Neuron (in vitro differentiated cells): Measurements from ENCODE around the gene ABCA4.

Source experiments
- H2AFZ ChIP-seq: one replicate; pipeline ENCODE4 v1.6.1; 2013; ENCODE audit warnings: low read depth, mild to moderate bottlenecking, inconsistent platforms, low read length, moderate library complexity
- H3K27me3 ChIP-seq: one replicate; pipeline ENCODE4 v1.6.1; 2013; ENCODE audit warnings: low read length; ENCODE audit not compliant: insufficient read depth
- H3K36me3 ChIP-seq: one replicate; pipeline ENCODE4 v1.6.1; 2013; ENCODE audit warnings: low read length; ENCODE audit not compliant: insufficient read depth
- H3K4me1 ChIP-seq: one replicate; pipeline ENCODE4 v1.6.1; 2013; ENCODE audit warnings: low read length; ENCODE audit not compliant: insufficient read depth
- H3K4me3 ChIP-seq: 2 replicates; pipeline ENCODE4 v1.5.1; 2013; ENCODE audit warnings: mild to moderate bottlenecking, low read length, moderate library complexity
- H3K9me3 ChIP-seq: one replicate; pipeline ENCODE4 v1.6.1; 2013; ENCODE audit warnings: low read length

The ABCA4 gene

DNA sequence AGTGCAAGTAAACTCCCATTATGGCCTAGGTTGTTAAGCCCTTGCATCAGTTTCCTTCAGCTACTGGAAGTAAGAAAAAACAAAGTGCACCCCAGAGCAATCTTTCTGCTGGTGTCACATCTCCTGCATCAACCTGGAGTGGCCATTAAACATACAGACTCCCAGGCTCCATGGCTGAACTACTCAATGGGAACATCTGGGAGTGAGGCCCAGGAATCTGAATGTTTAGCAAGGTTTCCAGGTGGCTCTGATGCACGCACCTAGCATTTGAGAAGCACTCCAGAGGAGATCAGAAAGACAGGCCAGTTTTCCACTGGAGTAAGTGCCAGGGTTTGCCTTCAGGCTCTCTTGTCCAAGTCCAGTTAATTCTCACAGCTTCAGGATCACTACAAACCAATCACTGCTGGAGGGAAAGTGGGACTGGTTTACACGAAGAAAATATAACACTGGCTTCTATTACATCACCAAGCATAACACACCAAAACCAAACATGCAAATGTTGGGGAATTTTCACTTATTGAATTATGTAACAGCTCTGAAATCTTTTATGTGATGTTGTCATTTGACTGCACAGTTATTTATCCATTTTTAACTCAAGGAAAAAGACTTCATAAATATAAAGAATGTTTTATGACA lies 22.3 kb upstream of the ABCA4 start:
- no peak overlapping the region for H3K4me3 ChIP-seq
- H3K9me3 ChIP-seq = no peaks in the 10 kb centered on the region
- H3K27me3 ChIP-seq = no peaks in the 10 kb centered on the region
- no peaks in the 10 kb centered on the region for H3K36me3 ChIP-seq
- H3K4me1 ChIP-seq = no peaks in the 10 kb centered on the region
- no peak overlapping the region for H2AFZ ChIP-seq

DNA sequence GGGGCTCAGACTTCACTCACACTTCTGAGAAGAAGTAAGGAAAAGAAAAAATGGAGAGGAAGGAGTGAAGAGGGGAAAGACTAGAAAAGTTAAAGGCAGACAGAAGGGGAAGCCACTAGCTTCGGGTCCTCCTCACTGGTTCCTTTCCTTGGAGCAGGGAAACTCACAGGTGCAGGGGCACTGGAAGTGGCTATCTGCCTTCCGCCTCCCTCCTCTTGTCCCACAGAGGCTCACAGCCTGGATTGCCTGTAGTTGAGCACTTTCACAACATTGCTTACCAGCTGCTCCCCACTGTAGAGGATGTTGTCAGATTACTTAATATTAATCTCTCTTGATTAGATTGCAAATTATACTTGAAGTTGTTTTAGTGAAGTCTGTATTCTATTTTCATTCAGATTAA lies 21.6 kb upstream of the ABCA4 start:
- H3K4me1 ChIP-seq = no peaks in the 10 kb centered on the region
- H3K27me3 ChIP-seq = no peaks in the 10 kb centered on the region
- no peak overlapping the region for H2AFZ ChIP-seq
- H3K4me3 ChIP-seq = no peak overlapping the region
- no peaks in the 10 kb centered on the region for H3K9me3 ChIP-seq
- H3K36me3 ChIP-seq = no peaks in the 10 kb centered on the region

DNA sequence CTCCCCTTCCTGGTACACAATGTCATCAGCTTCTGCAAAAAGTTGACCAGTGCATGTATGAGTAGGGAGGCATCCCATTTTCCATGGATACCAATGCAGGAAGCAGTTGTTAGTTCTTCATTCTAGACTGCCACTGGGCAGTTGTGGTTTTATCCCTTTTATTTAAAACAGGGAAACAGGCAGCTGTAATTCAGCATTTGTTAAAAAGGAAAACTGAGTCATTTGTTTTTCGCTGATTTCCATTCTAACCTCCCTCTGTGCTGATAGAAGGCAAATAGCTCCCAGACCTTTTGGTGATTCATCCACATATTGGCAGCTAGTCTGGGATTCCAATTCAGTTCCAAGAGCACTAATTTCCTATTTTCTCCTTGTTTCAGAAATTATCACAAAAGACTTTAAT lies 21.1 kb upstream of the ABCA4 start:
- H3K4me1 ChIP-seq = no peaks in the 10 kb centered on the region
- H2AFZ ChIP-seq = no peak overlapping the region
- no peak overlapping the region for H3K4me3 ChIP-seq
- H3K27me3 ChIP-seq = no peaks in the 10 kb centered on the region
- no peaks in the 10 kb centered on the region for H3K9me3 ChIP-seq
- no peaks in the 10 kb centered on the region for H3K36me3 ChIP-seq

DNA sequence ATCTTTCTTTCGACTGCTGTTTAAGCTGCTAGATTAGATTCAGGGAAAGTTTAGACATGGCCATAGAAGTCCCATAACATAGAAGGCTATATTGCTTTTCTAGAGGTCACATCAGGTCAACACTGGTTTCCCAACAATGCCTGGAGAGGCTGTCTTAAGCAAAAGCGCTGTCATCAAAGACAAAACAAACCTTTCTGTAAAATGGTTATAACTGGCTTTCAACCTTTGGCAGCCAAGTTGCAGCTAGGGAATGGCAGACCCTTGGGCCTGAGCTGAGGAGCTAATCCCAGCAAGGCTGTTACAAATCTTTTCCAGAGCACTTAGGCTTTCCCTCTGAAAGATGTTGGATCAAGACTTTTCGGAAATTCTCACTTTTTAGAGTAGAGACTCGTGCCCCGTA lies 11.2 kb upstream of the ABCA4 start:
- Histone ChIP-seq H3K4me3 (no peak overlapping the region), H3K4me1 (peaks cover 15% of the 10 kb centered on the region), H3K36me3 (no peaks in the 10 kb centered on the region), H3K9me3 (no peaks in the 10 kb centered on the region), H3K27me3 (no peaks in the 10 kb centered on the region), H2AFZ (no peak overlapping the region)

DNA sequence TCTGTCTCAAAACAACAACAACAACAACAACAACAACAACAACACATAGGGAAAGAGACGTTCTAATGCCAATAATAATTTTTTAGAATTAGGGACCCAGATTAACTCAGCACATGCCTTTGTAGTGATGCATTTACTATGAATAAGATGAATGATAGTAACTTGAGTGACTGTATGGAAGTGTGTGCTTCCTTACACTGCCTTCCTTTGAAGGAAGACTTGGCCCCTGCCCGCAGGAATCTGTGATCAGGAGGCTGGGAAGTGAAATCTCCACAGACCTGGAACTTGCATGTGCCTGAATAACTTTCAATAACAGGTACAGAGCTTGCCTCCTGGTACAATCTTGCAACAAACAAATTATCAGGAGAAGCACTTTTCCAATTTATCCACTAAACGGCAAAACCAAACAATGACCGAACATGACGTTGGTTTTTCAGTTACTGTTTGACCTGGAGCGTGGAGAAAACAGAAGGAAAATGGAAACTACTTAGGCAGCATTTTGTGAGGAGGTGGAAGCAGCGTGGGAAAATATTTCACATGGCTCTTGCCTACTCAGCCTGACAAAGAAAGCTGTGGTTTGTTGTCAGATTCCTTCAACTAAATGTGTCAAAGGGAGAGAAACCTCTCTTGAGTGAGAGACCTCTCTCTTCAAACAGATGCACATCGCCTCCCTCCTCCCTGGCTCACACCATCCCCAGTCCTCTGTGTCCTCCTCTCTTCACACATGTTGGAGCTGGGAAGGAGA lies 10.1 kb upstream of the ABCA4 start:
- H2AFZ ChIP-seq = no peak overlapping the region

DNA sequence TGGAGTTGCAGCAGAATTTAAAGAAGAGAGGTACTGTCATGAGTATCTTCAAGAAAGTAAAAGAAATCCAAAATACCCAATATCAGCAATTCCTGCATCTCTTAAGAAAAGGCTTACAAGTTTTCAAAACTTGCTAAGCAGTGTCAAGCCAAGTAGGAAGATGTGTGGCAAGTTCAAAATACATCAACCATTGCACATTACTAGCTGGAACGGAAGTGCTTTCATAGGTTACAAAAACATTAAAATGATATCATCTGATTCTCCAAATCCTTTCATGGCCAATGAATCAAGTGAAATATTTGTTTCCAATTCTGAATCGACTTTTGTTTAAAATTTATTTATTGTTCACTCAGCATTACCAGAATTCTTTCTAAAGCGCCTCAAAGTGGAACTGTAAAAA lies 5.7 kb upstream of the ABCA4 start:
- Histone ChIP-seq H3K4me1 (peaks cover 9% of the 10 kb centered on the region), H3K4me3 (no peak overlapping the region), H2AFZ (no peak overlapping the region), H3K9me3 (no peaks in the 10 kb centered on the region), H3K27me3 (no peaks in the 10 kb centered on the region), H3K36me3 (no peaks in the 10 kb centered on the region)

More for the DNA sequence above, 10.1 kb upstream of the ABCA4 start:
- H3K27me3 ChIP-seq = no peaks in the 10 kb centered on the region
- H3K4me3 ChIP-seq = no peak overlapping the region
- H3K36me3 ChIP-seq = no peaks in the 10 kb centered on the region
- H3K4me1 ChIP-seq = peaks cover 15% of the 10 kb centered on the region
- H3K9me3 ChIP-seq = no peaks in the 10 kb centered on the region

- H3K9me3 ChIP-seq = no peaks in the 10 kb centered on the region
- H3K4me3 ChIP-seq = no peak overlapping the region
- H2AFZ ChIP-seq = no peak overlapping the region
- H3K36me3 ChIP-seq = no peaks in the 10 kb centered on the region
- H3K4me1 ChIP-seq = peaks cover under 1% of the 10 kb centered on the region
- no peaks in the 10 kb centered on the region for H3K27me3 ChIP-seq
Observed at GRCh38 chr1:94125551-94126514, 4.9 kb upstream of the ABCA4 start.

DNA sequence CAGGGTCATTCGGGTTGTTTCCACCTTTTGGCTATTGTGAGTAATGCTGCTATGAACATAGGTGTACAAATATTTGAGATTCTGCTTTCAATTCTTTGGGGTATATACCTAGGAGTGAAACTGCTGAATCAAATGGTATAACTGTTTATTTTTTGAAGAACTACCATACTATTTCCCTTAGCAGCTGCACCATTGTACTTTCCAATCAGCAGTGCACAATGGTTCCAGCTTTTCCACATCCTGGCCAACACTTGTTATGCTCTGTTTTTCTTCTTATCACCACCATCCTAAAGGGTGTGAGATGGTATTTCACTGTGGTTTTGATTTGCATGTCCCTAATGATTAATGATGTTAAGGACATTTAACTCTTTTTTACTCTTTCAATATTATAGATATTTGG lies 3.6 kb upstream of the ABCA4 start:
- Histone ChIP-seq H3K27me3 (no peaks in the 10 kb centered on the region), H3K4me3 (no peak overlapping the region), H3K4me1 (peaks cover 10% of the 10 kb centered on the region), H2AFZ (no peak overlapping the region), H3K36me3 (no peaks in the 10 kb centered on the region), H3K9me3 (no peaks in the 10 kb centered on the region)

- no peak overlapping the region for H2AFZ ChIP-seq
- H3K9me3 ChIP-seq = no peaks in the 10 kb centered on the region
- no peaks in the 10 kb centered on the region for H3K36me3 ChIP-seq
- H3K4me3 ChIP-seq = no peak overlapping the region
- H3K4me1 ChIP-seq = peaks cover 15% of the 10 kb centered on the region
- H3K27me3 ChIP-seq = no peaks in the 10 kb centered on the region
Observed at GRCh38 chr1:94122201-94122970, 1.4 kb upstream of the ABCA4 start.

- Histone ChIP-seq H2AFZ (no peak overlapping the region), H3K27me3 (no peaks in the 10 kb centered on the region), H3K36me3 (no peaks in the 10 kb centered on the region), H3K9me3 (no peaks in the 10 kb centered on the region), H3K4me1 (peaks cover 24% of the 10 kb centered on the region), H3K4me3 (no peak overlapping the region)
Observed at GRCh38 chr1:94121411-94121821, 468 bp upstream of the ABCA4 start.

DNA sequence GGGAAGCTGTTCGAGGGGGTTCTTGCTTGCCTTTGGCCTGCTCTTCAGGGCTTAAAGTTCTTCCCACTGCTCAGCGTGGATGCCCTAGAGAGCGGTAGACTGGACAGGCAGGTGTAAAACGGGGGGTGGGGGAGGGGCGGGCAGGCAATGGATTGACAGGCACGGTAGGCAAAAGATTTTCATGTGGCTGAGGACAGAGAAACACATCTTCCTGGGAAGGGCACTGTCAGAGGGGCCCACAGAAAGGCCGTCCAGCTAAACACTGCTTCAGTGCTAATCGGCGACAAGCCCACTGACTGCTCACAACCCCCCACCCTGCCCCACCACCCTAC lies 412 bp downstream of the ABCA4 start:
- Histone ChIP-seq H3K4me1 (peaks cover 29% of the 10 kb centered on the region), H3K9me3 (no peaks in the 10 kb centered on the region), H3K27me3 (no peaks in the 10 kb centered on the region), H3K4me3 (no peak overlapping the region), H2AFZ (no peak overlapping the region), H3K36me3 (no peaks in the 10 kb centered on the region)

- Histone ChIP-seq H3K4me1 (peaks cover 29% of the 10 kb centered on the region), H3K36me3 (no peaks in the 10 kb centered on the region), H3K9me3 (no peaks in the 10 kb centered on the region), H3K4me3 (no peak overlapping the region), H2AFZ (no peak overlapping the region), H3K27me3 (no peaks in the 10 kb centered on the region)
Observed at GRCh38 chr1:94119796-94120569, 965 bp downstream of the ABCA4 start.
